ENCODE results near the gene GLT1D1. TPM values are rescaled to one million over a fixed set of nuclear protein-coding genes. Genes with fewer than 3 reads are reported as not detected.
"Not testable (repeated sequence)": the region's sequence is repeated elsewhere in the genome, so short reads cannot be mapped to it uniquely, and the experiment has no call there.

The GLT1D1 gene
- total RNA-seq, result 1 to 10 TPM in 3 of 4 donors, under 1 TPM in 1; 0.57 to 2.9 (median 1.4) TPM

DNA sequence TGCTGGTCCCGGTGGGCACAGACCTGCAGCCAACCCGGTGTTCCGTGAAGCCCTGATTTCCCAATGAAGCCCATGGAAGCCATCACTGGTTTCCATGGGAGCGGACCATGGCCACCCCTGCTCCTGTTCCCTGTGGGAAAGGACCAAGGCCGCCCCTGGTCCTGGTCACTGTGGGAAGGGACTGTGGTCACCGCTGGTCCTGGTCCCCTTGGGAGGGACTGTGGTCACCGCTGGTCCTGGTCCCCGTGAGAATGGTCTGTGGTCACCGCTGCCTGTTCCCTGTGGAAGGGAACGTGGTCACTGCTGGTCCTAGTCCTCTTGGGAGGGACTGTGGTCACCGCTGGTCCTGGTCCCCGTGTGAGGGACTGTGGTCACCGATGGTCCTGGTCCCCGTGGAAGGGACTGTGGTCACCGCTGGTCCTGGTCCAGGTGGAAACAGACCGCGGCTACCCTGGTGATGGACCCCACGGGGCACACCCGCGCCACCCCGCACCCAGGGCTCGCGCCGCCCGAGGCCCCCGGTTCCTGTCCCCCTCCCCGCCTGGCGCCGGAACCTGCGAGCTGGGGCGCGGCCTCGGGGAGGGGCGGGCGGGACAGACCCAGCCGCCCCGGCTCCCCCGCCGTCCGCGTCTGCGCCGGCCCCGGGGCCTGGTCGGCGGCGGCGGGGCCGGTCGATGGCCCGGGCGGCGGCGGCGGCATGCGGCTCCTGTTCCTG is at the start of gene GLT1D1:
Gene GLT1D1, plus strand, starts transcription at position 594 of the 715 bp plus-strand sequence. Its CDS starts 104 bp downstream, at position 698.
- DNase-seq (ENCODE audit: low spot score in 2 of 2), result no peak
- Histone ChIP-seq H3K27me3 (peaks cover 40% of the 10 kb centered on the region), H3K27ac (no peak within 1 kb of the TSS), H3K4me3 (peak within 1 kb of the TSS; percentile 43), H3K9me3 (no peaks in the 10 kb centered on the region), H3K36me3 (no peaks in the 10 kb centered on the region), H3K4me1 (peaks cover 9% of the 10 kb centered on the region)
- TF ChIP-seq EP300 (IDR thresholded peaks at IDR 0.05), result no peak
- TF ChIP-seq POLR2AphosphoS5 (IDR thresholded peaks at IDR 0.05), result no peak
- TF ChIP-seq, protein P1, sequence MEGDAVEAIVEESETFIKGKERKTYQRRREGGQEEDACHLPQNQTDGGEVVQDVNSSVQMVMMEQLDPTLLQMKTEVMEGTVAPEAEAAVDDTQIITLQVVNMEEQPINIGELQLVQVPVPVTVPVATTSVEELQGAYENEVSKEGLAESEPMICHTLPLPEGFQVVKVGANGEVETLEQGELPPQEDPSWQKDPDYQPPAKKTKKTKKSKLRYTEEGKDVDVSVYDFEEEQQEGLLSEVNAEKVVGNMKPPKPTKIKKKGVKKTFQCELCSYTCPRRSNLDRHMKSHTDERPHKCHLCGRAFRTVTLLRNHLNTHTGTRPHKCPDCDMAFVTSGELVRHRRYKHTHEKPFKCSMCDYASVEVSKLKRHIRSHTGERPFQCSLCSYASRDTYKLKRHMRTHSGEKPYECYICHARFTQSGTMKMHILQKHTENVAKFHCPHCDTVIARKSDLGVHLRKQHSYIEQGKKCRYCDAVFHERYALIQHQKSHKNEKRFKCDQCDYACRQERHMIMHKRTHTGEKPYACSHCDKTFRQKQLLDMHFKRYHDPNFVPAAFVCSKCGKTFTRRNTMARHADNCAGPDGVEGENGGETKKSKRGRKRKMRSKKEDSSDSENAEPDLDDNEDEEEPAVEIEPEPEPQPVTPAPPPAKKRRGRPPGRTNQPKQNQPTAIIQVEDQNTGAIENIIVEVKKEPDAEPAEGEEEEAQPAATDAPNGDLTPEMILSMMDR (IDR thresholded peaks at IDR 0.05), result no peak
- TF ChIP-seq POLR2A (IDR thresholded peaks at IDR 0.05), result no peak
- 88% methylated on average over 6 of the region's 56 CpGs for WGBS

DNA sequence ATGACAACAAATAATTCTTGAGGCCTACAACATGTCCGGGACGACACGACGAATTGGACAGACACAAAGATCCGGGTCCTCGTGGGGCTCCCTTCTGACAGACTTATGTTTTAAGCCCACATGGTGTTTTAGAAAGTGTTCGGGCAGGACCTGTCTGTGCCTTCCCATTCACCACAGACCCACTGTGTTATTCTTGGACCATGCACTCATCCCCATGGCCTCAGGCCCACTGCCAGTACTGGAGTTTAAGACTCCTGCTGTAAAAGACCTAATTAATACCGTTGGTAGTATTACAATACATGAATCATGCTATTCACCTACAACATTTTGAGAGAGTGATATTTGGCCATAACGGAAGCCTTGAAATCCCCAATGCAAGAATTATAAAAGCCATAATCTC is 49.5 kb upstream of the GLT1D1 start:
- WGBS, result 94% methylated on average over 9 of the region's 9 CpGs
- Histone ChIP-seq H3K9me3 (no peaks in the 10 kb centered on the region), H3K27ac (no peak overlapping the region), H3K4me1 (no peaks in the 10 kb centered on the region), H3K36me3 (peaks cover 59% of the 10 kb centered on the region), H3K4me3 (no peak overlapping the region), H3K27me3 (no peaks in the 10 kb centered on the region)
- TF ChIP-seq EP300 (IDR thresholded peaks at IDR 0.05) (no peak), POLR2AphosphoS5 (IDR thresholded peaks at IDR 0.05) (no peak), POLR2A (IDR thresholded peaks at IDR 0.05) (no peak)
- TF ChIP-seq, protein P1 (IDR thresholded peaks at IDR 0.05), result no peak
- DNase-seq (ENCODE audit: low spot score in 2 of 2), result peak in 1 of 2 donors; percentile 43

DNA sequence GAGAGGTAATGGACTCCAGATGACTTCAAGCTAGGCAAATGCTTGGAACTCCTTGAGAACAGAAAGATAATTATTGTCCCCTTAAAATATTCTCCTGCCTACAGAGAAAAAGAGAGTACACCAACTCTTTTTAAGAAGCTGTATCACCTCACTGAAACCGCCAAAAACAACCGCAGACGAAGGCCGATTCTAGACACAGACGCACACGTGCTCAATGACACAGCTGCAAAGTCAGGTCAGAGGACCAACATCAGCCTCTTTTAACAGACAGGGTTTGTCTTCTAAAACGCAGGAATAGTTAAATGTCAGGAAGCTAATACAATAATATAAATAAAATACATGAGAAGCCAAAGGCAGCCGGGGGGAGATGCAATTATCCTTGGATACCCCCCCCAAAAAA is 48.5 kb upstream of the GLT1D1 start:
- no peaks in the 10 kb centered on the region for H3K9me3 ChIP-seq
- peak in 1 of 2 donors; percentile 13 for DNase-seq (ENCODE audit: low spot score in 2 of 2)
- TF ChIP-seq EP300 (IDR thresholded peaks at IDR 0.05) (no peak), POLR2AphosphoS5 (IDR thresholded peaks at IDR 0.05) (no peak), POLR2A (IDR thresholded peaks at IDR 0.05) (no peak)
- TF ChIP-seq, protein P1 (IDR thresholded peaks at IDR 0.05), result no peak
- H3K4me1 ChIP-seq, result peaks cover 5% of the 10 kb centered on the region
- WGBS, result 97% methylated on average over 8 of the region's 8 CpGs
- no peaks in the 10 kb centered on the region for H3K27me3 ChIP-seq
- no peak overlapping the region for H3K27ac ChIP-seq
- H3K36me3 ChIP-seq, result peaks cover 52% of the 10 kb centered on the region
- H3K4me3 ChIP-seq, result no peak overlapping the region

DNA sequence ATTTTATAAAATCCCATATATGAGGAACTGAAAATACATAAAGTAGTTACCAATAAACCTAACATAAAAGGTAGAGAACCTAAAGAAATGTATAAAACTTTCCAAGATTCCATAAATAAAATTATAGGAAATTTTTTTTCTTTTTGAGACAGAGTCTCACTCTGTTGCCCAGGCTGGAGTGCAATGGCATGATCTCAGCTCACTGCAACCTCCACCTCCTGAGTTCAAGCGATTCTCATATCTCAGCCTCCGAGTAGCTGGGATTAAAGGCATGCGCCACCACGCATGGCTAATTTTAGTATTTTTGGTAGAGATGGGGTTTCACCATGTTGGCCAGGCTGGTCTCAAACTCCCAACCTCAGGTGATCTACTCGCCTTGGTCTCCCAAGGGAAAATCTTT is 47.9 kb upstream of the GLT1D1 start:
- peaks cover 12% of the 10 kb centered on the region for H3K4me1 ChIP-seq
- not testable (repeated sequence) for H3K9me3 ChIP-seq; H3K27ac ChIP-seq; DNase-seq (ENCODE audit: low spot score in 2 of 2); H3K27me3 ChIP-seq; H3K4me3 ChIP-seq
- WGBS, result 96% methylated on average over 5 of the region's 5 CpGs
- peaks cover 46% of the 10 kb centered on the region for H3K36me3 ChIP-seq

DNA sequence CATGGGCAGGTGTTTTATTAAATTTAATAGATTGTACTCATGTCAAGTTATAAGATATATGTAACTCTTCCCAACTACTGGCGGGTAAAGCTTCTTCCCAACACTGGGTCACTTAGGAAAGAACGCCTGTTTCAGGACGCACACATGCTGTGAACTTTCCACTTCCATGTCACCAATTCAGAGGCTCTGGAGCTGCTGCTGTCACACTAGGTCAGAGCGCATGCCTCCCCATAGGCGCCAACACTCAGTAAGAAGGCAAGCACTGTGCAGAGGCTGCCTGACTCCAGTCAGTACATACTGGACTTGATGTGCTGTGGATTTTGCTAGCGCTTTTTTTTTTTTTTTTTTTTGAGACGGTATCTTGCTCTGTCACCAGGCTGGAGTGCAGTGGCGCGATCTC is 46.7 kb upstream of the GLT1D1 start:
- H3K9me3 ChIP-seq, result no peaks in the 10 kb centered on the region
- H3K27me3 ChIP-seq, result no peaks in the 10 kb centered on the region
- H3K4me3 ChIP-seq, result no peak overlapping the region
- H3K27ac ChIP-seq, result no peak overlapping the region
- DNase-seq (ENCODE audit: low spot score in 2 of 2), result peak in 1 of 2 donors; percentile 7
- WGBS, result 97% methylated on average over 9 of the region's 9 CpGs
- TF ChIP-seq POLR2A (IDR thresholded peaks at IDR 0.05) (no peak), POLR2AphosphoS5 (IDR thresholded peaks at IDR 0.05) (no peak), EP300 (IDR thresholded peaks at IDR 0.05) (no peak)
- TF ChIP-seq, protein P1 (IDR thresholded peaks at IDR 0.05), result no peak
- H3K4me1 ChIP-seq, result peaks cover 20% of the 10 kb centered on the region
- H3K36me3 ChIP-seq, result peaks cover 35% of the 10 kb centered on the region
